Mucosa of descending colon (tissue), 3 donors: ENCODE data around the gene MST1R. TPM values are rescaled to one million over a fixed set of nuclear protein-coding genes. Genes with fewer than 3 reads are reported as not detected.
A peak's percentile ranks its signal among the peaks of the same experiment; 100 is the strongest.

Source experiments
- ATAC-seq: fragments of 200-7000 bp; cut with Tn5 transposase; one replicate; pipeline ENCODE4 v1.9.1; 2020; ENCODE audit warnings: mild to moderate bottlenecking, moderate library complexity
- DNase-seq, 3 donors: peaks; one replicate each; pipeline ENCODE4 v3.0.0-alpha.2; 2020
- H3K36me3 ChIP-seq: fragments of 200-600 bp; one replicate; pipeline ENCODE4 v1.8.0; 2021; ENCODE audit warnings: low read depth, mild to moderate bottlenecking
- H3K4me1 ChIP-seq: fragments of 200-600 bp; one replicate; pipeline ENCODE4 v1.8.0; 2021; ENCODE audit warnings: low read depth, mild to moderate bottlenecking
- H3K4me3 ChIP-seq: fragments of 200-600 bp; one replicate; pipeline ENCODE4 v1.8.0; 2021; ENCODE audit warnings: mild to moderate bottlenecking
- H3K9me3 ChIP-seq: fragments of 200-600 bp; one replicate; pipeline ENCODE4 v1.8.0; 2021; ENCODE audit warnings: mild to moderate bottlenecking
- CTCF ChIP-seq: fragments of 200-600 bp; IDR thresholded peaks from one replicate; pipeline ENCODE4 v1.8.0; 2022; ENCODE audit warnings: antibody characterized with exemption, mild to moderate bottlenecking
- intact Hi-C, 2 donors: fragments of 100-400 bp; cut with DNase I in 1 of 2; cut with micrococcal nuclease in 1 of 2; formaldehyde crosslinking; loops; one replicate each; pipeline versions ENCODE4 v1.11.0 to v1.11.1; 2022; cut with DNase I, micrococcal nuclease
- total RNA-seq, 3 donors: library from RNA; stranded (reverse); fragmentation: NEBNext Ultra II Directional in 2 of 3; extraction: Animal tissue kit (Norgen Biotek cat#: 25700) in 2 of 3; gene quantifications; one replicate each; pipeline versions ENCODE4 v1.2.1 to v1.2.4, GENCODE V29; 2021 to 2023
- donor health status: DM: no; HTN: no; CAD: no; lungs with moderate emphysema.
- donor health status: DM: no; HTN: no; CAD: no.
- donor health status: DM: no; HTN: yes; CAD: no.

The MST1R gene
- total RNA-seq, 3 donors from 2014 or later, result 76.2 to 153 (median 124) TPM

- ATAC-seq (peak; percentile 60), DNase-seq (no peak)
- no peak for TF ChIP-seq CTCF
- Histone ChIP-seq H3K36me3 (no peaks in the 10 kb centered on the region), H3K4me3 (no peak overlapping the region), H3K9me3 (no peaks in the 10 kb centered on the region), H3K4me1 (no peaks in the 10 kb centered on the region)
- intact Hi-C loops, result no loop called here
Observed at GRCh38 chr3:49914906-49915305, 11.2 kb upstream of the MST1R start.

- intact Hi-C loops, result no loop called here
- Histone ChIP-seq H3K4me3 (no peak overlapping the region), H3K36me3 (no peaks in the 10 kb centered on the region), H3K9me3 (no peaks in the 10 kb centered on the region), H3K4me1 (no peaks in the 10 kb centered on the region)
- TF ChIP-seq CTCF, result no peak
- ATAC-seq (no peak), DNase-seq (no peak)
Observed at GRCh38 chr3:49912881-49913281, 9.2 kb upstream of the MST1R start.

- Histone ChIP-seq H3K4me3 (no peak overlapping the region), H3K36me3 (no peaks in the 10 kb centered on the region), H3K4me1 (peaks cover 8% of the 10 kb centered on the region), H3K9me3 (no peaks in the 10 kb centered on the region)
- DNase-seq (no peak), ATAC-seq (no peak)
- no peak for TF ChIP-seq CTCF
- intact Hi-C loops, result no loop called here
Observed at GRCh38 chr3:49911611-49912010, 7.9 kb upstream of the MST1R start.

- intact Hi-C loops, result no loop called here
- Histone ChIP-seq H3K4me3 (no peak overlapping the region), H3K9me3 (no peaks in the 10 kb centered on the region), H3K36me3 (no peaks in the 10 kb centered on the region), H3K4me1 (peaks cover 12% of the 10 kb centered on the region)
- DNase-seq (no peak), ATAC-seq (no peak)
- TF ChIP-seq CTCF, result no peak
Observed at GRCh38 chr3:49911124-49911420, 7.4 kb upstream of the MST1R start.

GRCh38 chr3:49910409-49911123 is 6.9 kb upstream of the MST1R start:
- no peak for TF ChIP-seq CTCF
- no peak overlapping the region for H3K4me3 ChIP-seq
- no peaks in the 10 kb centered on the region for H3K9me3 ChIP-seq
- intact Hi-C loops, result no loop called here
- H3K4me1 ChIP-seq, result peaks cover 17% of the 10 kb centered on the region
- no peaks in the 10 kb centered on the region for H3K36me3 ChIP-seq
- no peak for DNase-seq
- no peak for ATAC-seq
